Esophagus muscularis mucosa (tissue), 4 donors: Measurements from ENCODE around the gene NPTN. TPM values are rescaled to one million over a fixed set of nuclear protein-coding genes. Genes with fewer than 3 reads are reported as not detected.

Experiments
- DNase-seq: peaks from one replicate; pipeline ENCODE4 v3.0.0-alpha.2; 2017; ENCODE audit errors: extremely low spot score
- H3K27ac ChIP-seq, 4 donors: fragments of 200-600 bp; sonication (generic); replicated peaks in 1 of 4; 1 replicate in 3 of 4; 2 replicates in 1 of 4; pipeline ENCODE4 v1.5.1; 2016 to 2019; ENCODE audit warnings: mild to moderate bottlenecking in 1 of 4
- H3K27me3 ChIP-seq, 4 donors: fragments of 200-600 bp; sonication (generic); one replicate each; pipeline versions ENCODE4 v1.5.1 to v1.6.0; 2016 to 2019
- H3K36me3 ChIP-seq, 4 donors: fragments of 200-600 bp; sonication (generic); one replicate each; pipeline ENCODE4 v1.5.1; 2016 to 2019
- H3K4me1 ChIP-seq, 4 donors: fragments of 200-600 bp; sonication (generic); one replicate each; pipeline ENCODE4 v1.5.1; 2016 to 2019
- H3K4me3 ChIP-seq, 4 donors: fragments of 200-600 bp; sonication (generic); 1 replicate in 2 of 4; 2 replicates in 2 of 4; pipeline ENCODE4 v1.5.1; 2016 to 2019; ENCODE audit warnings: mild to moderate bottlenecking in 4 of 4, moderate library complexity in 1 of 4
- H3K9me3 ChIP-seq, 4 donors: fragments of 200-600 bp; sonication (generic); 1 replicate in 3 of 4; 2 replicates in 1 of 4; pipeline ENCODE4 v1.5.1; 2016 to 2019
- CTCF ChIP-seq, 3 experiments: fragments of 200-600 bp in 2 of 3; fragments of 450-650 bp in 1 of 3; sonication (generic) in 2 of 3; IDR thresholded peaks; one replicate each; pipeline ENCODE4 v1.5.1; 2017 to 2019; ENCODE audit warnings: antibody characterized with exemption in 3 of 3, mild to moderate bottlenecking in 2 of 3, moderate library complexity in 1 of 3
- EP300 ChIP-seq: sonication (generic); formaldehyde crosslinking; IDR thresholded peaks from one replicate; pipeline ENCODE4 v1.6.1; 2017; ENCODE audit warnings: antibody characterized with exemption
- POLR2A ChIP-seq: fragments of 450-650 bp; IDR thresholded peaks from one replicate; pipeline ENCODE4 v1.6.1; 2017; ENCODE audit warnings: antibody characterized with exemption, moderate library complexity, mild to moderate bottlenecking, low read depth
- POLR2AphosphoS5 ChIP-seq, 2 donors: sonication (generic); formaldehyde crosslinking; IDR thresholded peaks; one replicate each; pipeline ENCODE4 v1.6.1; 2017; ENCODE audit warnings: antibody characterized with exemption in 2 of 2
- WGBS: methylation state at CpG from one replicate; pipeline ENCODE4 v1.1.5; 2018; 5-methylcytosine and 5-hydroxymethylcytosine counted together
- intact Hi-C: fragments of 100-400 bp; cut with DNase I; formaldehyde crosslinking; loops from one replicate; pipeline ENCODE4 v1.15.1; 2023
- total RNA-seq, 4 donors: library from RNA; depleted of rRNA; stranded (reverse); fragments of >200 nt; gene quantifications; one replicate each; pipeline versions ENCODE4 v1.1.0 to v1.2.1, GENCODE V29; 2016

The NPTN gene
- total RNA-seq, 4 donors from 2014 or later, result 218 to 281 (median 246) TPM

- peak overlapping the region; percentile 70 to 100 (median 95) for H3K4me3 ChIP-seq
These were observed 2.2 kb downstream of the NPTN start for GRCh38 chr15:73630921-73631362.

GRCh38 chr15:73629798-73630429 is 3.3 kb downstream of the NPTN start:
- no peaks in the 10 kb centered on the region for H3K9me3 ChIP-seq

More at GRCh38 chr15:73630921-73631362, 2.2 kb downstream of the NPTN start:
- H3K4me1 ChIP-seq, result peaks cover 59 to 75% (median 70%) of the 10 kb centered on the region in 4 donors
- H3K27ac ChIP-seq, result peak overlapping the region; percentile 94 to 99 (median 98)
- no peaks in the 10 kb centered on the region for H3K9me3 ChIP-seq
- no peak for TF ChIP-seq POLR2A
- no peaks in the 10 kb centered on the region for H3K27me3 ChIP-seq
- DNase-seq, result no peak
- intact Hi-C loops, result no loop called here
- no peaks in the 10 kb centered on the region for H3K36me3 ChIP-seq
- 19% methylated on average over 4 of the region's 4 CpGs for WGBS

GRCh38 chr15:73628976-73629797 is 4.0 kb downstream of the NPTN start:
- intact Hi-C loops, result loop anchor here (2.0 kb wide), 1 partner anchor 26 kb away; no protein-coding TSS in a partner anchor
- WGBS, result 38% methylated on average over 7 of the region's 7 CpGs
- Histone ChIP-seq H3K4me1 (peaks cover 70 to 87% (median 85%) of the 10 kb centered on the region in 4 donors), H3K27me3 (no peaks in the 10 kb centered on the region), H3K9me3 (no peaks in the 10 kb centered on the region), H3K4me3 (peak overlapping the region in 1 of 4 donors; percentile 14), H3K27ac (peak overlapping the region; percentile 94 to 99 (median 98)), H3K36me3 (no peaks in the 10 kb centered on the region)
- TF ChIP-seq POLR2AphosphoS5 (IDR thresholded peaks at IDR 0.05) (no peak), POLR2A (no peak), EP300 (no peak), CTCF (IDR thresholded peaks at IDR 0.05) (no peak)
- no peak for DNase-seq

More at GRCh38 chr15:73629798-73630429, 3.3 kb downstream of the NPTN start:
- intact Hi-C loops, result loop anchor here (2.0 kb wide), 1 partner anchor 27 kb away; no protein-coding TSS in a partner anchor
- Histone ChIP-seq H3K27me3 (no peaks in the 10 kb centered on the region), H3K4me3 (peak overlapping the region in 2 of 4 donors; percentile 70 to 94), H3K27ac (peak overlapping the region; percentile 94 to 99 (median 98)), H3K36me3 (no peaks in the 10 kb centered on the region), H3K4me1 (peaks cover 66 to 85% (median 81%) of the 10 kb centered on the region in 4 donors)
- no peak for DNase-seq
- WGBS, result 37% methylated on average over 2 of the region's 2 CpGs
- no peak for TF ChIP-seq POLR2AphosphoS5 (IDR thresholded peaks at IDR 0.05)
- TF ChIP-seq POLR2A, result no peak
- no peak for TF ChIP-seq CTCF (IDR thresholded peaks at IDR 0.05)
- no peak for TF ChIP-seq EP300

- Histone ChIP-seq H3K27me3 (no peaks in the 10 kb centered on the region), H3K4me3 (peak overlapping the region in 1 of 4 donors; percentile 1), H3K9me3 (no peaks in the 10 kb centered on the region), H3K4me1 (peaks cover 75 to 90% (median 89%) of the 10 kb centered on the region in 4 donors), H3K27ac (peak overlapping the region; percentile 32 to 99 (median 96)), H3K36me3 (no peaks in the 10 kb centered on the region)
- intact Hi-C loops, result loop anchor here (2.0 kb wide), 1 partner anchor 25 kb away; no protein-coding TSS in a partner anchor
- 31% methylated on average over 2 of the region's 2 CpGs for WGBS
- no peak for DNase-seq
- TF ChIP-seq POLR2A, result no peak
- no peak for TF ChIP-seq EP300
- TF ChIP-seq CTCF (IDR thresholded peaks at IDR 0.05), result no peak
- TF ChIP-seq POLR2AphosphoS5 (IDR thresholded peaks at IDR 0.05), result no peak
These were observed 5.1 kb downstream of the NPTN start for GRCh38 chr15:73628102-73628501.

GRCh38 chr15:73626072-73626471 is 7.1 kb downstream of the NPTN start:
- H3K36me3 ChIP-seq, result no peaks in the 10 kb centered on the region
- no peaks in the 10 kb centered on the region for H3K27me3 ChIP-seq
- peak overlapping the region; percentile 62 to 99 (median 96) for H3K27ac ChIP-seq
- DNase-seq, result no peak
- no peak overlapping the region for H3K4me3 ChIP-seq
- 42% methylated on average over 2 of the region's 2 CpGs for WGBS
- intact Hi-C loops, result no loop called here
- peaks cover 78 to 100% (median 98%) of the 10 kb centered on the region in 4 donors for H3K4me1 ChIP-seq
- TF ChIP-seq POLR2AphosphoS5 (IDR thresholded peaks at IDR 0.05) (no peak), POLR2A (no peak)
- H3K9me3 ChIP-seq, result no peaks in the 10 kb centered on the region
